Measurements from ENCODE around the gene SLC35B4. TPM values are rescaled to one million over a fixed set of nuclear protein-coding genes. Genes with fewer than 3 reads are reported as not detected.

The SLC35B4 gene
- total RNA-seq, 1 experiment from 2014 or later, result 21.6 TPM

GRCh38 chr7:134278502-134279153, 38.1 kb downstream of the SLC35B4 start:
- Histone ChIP-seq H3K36me3 (ENCODE audit: control insufficient read depth, insufficient read depth, low read length) (no peaks in the 10 kb centered on the region), H3K9me3 (ENCODE audit: control insufficient read depth, insufficient read depth, low read depth, low read length) (no peaks in the 10 kb centered on the region), H3K4me1 (ENCODE audit: control insufficient read depth, insufficient read depth, low read length) (no peaks in the 10 kb centered on the region), H3K4me3 (ENCODE audit: low read depth in 2 of 2, low read length in 2 of 2) (no peak overlapping the region), H3K27me3 (ENCODE audit: control insufficient read depth, insufficient read depth, low read length) (peaks cover 2% of the 10 kb centered on the region), H3K27ac (ENCODE audit: low read length) (no peak overlapping the region)
- no TSS peak for BruUV-seq (replicated peaks)
- intact Hi-C loops (cut with micrococcal nuclease; ENCODE audit: unreplicated experiment), result no loop called here
- no peak for TF ChIP-seq POLR2AphosphoS5 (IDR thresholded peaks at IDR 0.05; ENCODE audit: low read depth, low read length)
- ChIA-PET POLR2A (no interaction called here), CTCF (no interaction called here)
- in situ Hi-C loops (cut with HindIII; ENCODE audit: low pct_unique_long_range_greater_than_20kb, low sequenced_read_pairs), result no loop called here
- no peak for ATAC-seq
- DNase-seq (ENCODE audit: low read depth, low spot score), result no peak

DNA sequence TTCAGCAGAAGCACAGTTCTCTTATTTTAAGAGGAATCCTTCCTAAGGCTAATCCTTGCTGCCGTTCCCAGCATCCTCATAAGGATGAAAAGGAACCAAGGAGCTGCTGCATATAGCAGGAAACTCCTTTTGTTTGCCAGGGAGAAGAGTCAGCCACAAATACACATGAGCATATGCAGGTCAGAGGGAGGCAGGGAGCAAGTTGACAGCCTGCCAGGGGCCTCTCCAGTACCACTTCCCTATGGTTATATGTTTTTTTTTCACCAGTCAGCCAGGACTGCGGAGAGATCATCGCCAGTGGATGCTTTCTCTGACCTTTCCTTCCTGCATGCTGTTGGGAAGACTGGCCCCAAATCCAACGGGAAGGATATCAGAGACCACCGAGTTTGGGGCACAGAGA, 39.8 kb downstream of the SLC35B4 start:
- BruUV-seq (replicated peaks), result no TSS peak
- H3K4me1 ChIP-seq (ENCODE audit: control insufficient read depth, insufficient read depth, low read length), result no peaks in the 10 kb centered on the region

More for the DNA sequence above, 39.8 kb downstream of the SLC35B4 start:
- ATAC-seq, result no peak
- DNase-seq (ENCODE audit: low read depth, low spot score), result no peak
- peaks cover 2% of the 10 kb centered on the region for H3K27me3 ChIP-seq (ENCODE audit: control insufficient read depth, insufficient read depth, low read length)
- H3K27ac ChIP-seq (ENCODE audit: low read length), result no peak overlapping the region
- intact Hi-C loops (cut with micrococcal nuclease; ENCODE audit: unreplicated experiment) (no loop called here), in situ Hi-C loops (cut with HindIII; ENCODE audit: low pct_unique_long_range_greater_than_20kb, low sequenced_read_pairs) (no loop called here)
- no peak for TF ChIP-seq TCF7L2 (IDR thresholded peaks at IDR 0.05; ENCODE audit: low read depth, low read length)
- no peak for TF ChIP-seq POLR2AphosphoS5 (IDR thresholded peaks at IDR 0.05; ENCODE audit: low read depth, low read length)
- TF ChIP-seq, protein P1, sequence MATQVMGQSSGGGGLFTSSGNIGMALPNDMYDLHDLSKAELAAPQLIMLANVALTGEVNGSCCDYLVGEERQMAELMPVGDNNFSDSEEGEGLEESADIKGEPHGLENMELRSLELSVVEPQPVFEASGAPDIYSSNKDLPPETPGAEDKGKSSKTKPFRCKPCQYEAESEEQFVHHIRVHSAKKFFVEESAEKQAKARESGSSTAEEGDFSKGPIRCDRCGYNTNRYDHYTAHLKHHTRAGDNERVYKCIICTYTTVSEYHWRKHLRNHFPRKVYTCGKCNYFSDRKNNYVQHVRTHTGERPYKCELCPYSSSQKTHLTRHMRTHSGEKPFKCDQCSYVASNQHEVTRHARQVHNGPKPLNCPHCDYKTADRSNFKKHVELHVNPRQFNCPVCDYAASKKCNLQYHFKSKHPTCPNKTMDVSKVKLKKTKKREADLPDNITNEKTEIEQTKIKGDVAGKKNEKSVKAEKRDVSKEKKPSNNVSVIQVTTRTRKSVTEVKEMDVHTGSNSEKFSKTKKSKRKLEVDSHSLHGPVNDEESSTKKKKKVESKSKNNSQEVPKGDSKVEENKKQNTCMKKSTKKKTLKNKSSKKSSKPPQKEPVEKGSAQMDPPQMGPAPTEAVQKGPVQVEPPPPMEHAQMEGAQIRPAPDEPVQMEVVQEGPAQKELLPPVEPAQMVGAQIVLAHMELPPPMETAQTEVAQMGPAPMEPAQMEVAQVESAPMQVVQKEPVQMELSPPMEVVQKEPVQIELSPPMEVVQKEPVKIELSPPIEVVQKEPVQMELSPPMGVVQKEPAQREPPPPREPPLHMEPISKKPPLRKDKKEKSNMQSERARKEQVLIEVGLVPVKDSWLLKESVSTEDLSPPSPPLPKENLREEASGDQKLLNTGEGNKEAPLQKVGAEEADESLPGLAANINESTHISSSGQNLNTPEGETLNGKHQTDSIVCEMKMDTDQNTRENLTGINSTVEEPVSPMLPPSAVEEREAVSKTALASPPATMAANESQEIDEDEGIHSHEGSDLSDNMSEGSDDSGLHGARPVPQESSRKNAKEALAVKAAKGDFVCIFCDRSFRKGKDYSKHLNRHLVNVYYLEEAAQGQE (IDR thresholded peaks at IDR 0.05; ENCODE audit: insufficient read depth in 1 of 2, low read depth in 2 of 2, low read length in 1 of 2), result no peak
- TF ChIP-seq SIN3A (IDR thresholded peaks at IDR 0.05; ENCODE audit: borderline replicate concordance, insufficient read depth, low read depth, low read length), result no peak
- TF ChIP-seq CTCF (IDR thresholded peaks at IDR 0.05), result no peak
- CTCF ChIA-PET, result no interaction called here
- POLR2A ChIA-PET, result no interaction called here
- H3K36me3 ChIP-seq (ENCODE audit: control insufficient read depth, insufficient read depth, low read length), result no peaks in the 10 kb centered on the region
- H3K4me3 ChIP-seq (ENCODE audit: low read depth in 2 of 2, low read length in 2 of 2), result no peak overlapping the region
- H3K9me3 ChIP-seq (ENCODE audit: control insufficient read depth, insufficient read depth, low read depth, low read length), result no peaks in the 10 kb centered on the region
